Measurements from ENCODE around the gene BANF2.

- TF ChIP-seq CTCF (IDR thresholded peaks at IDR 0.05; ENCODE audit: borderline replicate concordance, extremely low read depth, low read length, poor library complexity, severe bottlenecking) = no peak
- TF ChIP-seq EZH2 (IDR thresholded peaks at IDR 0.05; ENCODE audit: borderline replicate concordance, low read depth, low read length, severe bottlenecking) = no peak
Measured at GRCh38 chr20:17757496-17757895, 57.7 kb downstream of the BANF2 start.
